IPS-NIHi11 (cell line): ENCODE data around the gene EYA3.
"Not testable (repeated sequence)": the region's sequence is repeated elsewhere in the genome, so short reads cannot be mapped to it uniquely, and the experiment has no call there.

Experiments used
- DNase-seq: peaks from one replicate; pipeline ENCODE4 v3.0.0; 2012; ENCODE audit warnings: mixed read lengths, low spot score

The EYA3 gene

DNA sequence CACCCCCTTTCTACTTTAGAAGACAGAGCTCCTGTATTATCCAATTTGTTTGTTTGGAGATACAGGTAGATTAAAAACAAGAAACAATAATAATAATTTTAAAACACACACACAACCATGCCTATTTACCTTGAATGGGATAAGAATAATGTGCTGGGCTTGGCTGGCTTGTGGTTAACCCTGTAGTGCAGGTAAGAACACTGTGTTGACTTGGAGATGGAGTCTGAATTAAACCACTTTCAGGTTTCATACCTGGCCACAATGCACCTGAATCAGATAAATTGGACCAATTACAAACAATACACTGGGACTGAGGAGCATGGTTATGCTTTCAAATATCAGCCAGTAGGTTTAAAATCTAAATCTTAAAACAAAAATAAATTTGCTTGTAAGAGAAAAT, 60.8 kb downstream of the EYA3 start:
- no peak for DNase-seq

DNA sequence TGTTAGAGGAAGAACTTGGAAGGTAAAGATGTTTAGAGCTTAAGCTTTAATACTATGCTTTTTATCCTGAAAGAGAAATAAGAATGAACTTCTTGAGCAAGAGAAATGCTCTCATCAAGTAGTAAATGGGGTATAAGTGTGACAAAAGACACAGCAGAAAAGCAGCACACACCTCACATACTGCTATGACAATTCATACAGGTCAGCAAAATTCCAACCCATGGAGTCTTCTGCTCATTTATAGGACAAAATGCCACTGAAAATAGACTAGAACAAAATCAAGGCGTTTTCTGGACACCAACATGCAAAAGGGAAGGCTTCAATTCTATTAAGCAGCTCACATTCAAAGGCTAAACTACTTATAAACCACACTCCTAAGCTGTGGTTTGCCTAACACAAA, 61.2 kb downstream of the EYA3 start:
- no peak for DNase-seq

DNA sequence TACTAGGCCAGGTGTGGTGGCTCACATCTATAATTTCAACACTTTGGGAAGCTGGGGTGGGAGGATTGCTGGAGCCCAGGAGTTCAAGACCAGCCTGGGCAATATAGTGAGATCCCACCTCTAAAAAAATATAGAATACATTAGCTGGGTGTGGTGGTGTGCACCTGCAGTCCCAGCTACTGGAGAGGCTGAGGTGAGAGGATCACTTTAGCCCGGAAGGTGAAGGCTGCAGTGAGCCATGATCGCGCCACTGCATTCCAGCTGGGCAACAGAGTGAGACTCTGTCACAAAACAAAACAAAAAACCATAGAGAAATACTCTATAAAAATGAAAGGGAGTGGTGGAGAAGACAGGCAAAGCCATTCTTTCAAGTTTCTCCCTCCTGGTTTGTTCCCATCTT, 62.1 kb downstream of the EYA3 start:
- no peak for DNase-seq

DNA sequence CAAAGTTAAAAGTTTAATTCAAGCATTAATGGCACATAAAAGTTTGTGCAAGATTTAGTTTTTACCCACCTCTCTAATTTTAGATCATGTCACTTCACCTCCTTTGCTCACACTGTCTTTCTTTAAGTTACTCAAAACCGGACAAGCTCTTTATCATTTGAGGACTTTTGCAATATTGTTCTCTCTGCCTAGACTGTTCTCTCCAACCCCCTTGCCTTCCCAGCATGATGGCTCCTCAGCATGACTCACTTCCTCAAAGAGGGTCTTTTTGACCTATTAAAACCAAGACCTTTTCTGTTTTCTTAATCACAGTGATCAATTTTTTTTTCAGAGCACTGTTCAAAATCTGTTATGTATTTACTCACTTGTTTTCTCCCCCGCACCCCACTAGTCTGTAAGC, 67.3 kb downstream of the EYA3 start:
- no peak for DNase-seq

DNA sequence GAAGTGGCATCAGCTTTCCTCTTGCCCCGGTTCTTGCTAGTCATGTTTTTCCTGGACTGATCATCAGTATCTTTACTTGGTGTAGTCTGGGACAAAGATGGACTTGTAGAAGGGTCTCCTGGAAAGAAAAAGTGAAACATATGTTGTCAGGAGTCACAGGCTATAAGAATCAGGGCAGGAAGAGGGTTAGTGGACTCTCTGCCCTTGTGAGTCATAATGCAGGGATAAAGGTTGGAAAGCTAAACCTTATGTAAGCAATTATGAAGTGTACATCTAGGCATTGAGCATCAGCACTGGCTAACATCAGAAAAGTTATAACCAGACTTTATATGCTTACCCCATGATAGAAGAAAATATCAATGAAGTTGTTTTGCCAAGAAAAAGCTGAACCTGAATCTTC, 77.4 kb downstream of the EYA3 start:
- no peak for DNase-seq

DNA sequence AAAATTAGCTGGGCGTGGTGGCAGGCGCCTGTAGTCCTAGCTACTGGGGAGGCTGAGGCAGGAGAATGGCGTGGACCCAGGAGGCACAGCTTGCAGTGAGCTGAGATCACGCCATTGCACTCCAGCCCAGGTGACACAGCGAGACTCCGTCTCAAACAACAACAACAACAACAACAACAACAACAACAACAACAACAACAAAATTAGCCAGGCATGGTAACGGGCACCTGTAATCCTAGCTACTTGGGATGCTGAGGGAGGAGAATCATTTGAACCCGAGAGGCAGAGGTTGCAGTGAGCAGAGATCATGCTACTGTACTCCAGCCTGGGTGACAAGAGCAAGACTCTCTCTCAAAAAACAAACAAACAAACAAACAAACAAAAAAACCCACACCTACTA, 85.3 kb downstream of the EYA3 start:
- not testable (repeated sequence) for DNase-seq

DNA sequence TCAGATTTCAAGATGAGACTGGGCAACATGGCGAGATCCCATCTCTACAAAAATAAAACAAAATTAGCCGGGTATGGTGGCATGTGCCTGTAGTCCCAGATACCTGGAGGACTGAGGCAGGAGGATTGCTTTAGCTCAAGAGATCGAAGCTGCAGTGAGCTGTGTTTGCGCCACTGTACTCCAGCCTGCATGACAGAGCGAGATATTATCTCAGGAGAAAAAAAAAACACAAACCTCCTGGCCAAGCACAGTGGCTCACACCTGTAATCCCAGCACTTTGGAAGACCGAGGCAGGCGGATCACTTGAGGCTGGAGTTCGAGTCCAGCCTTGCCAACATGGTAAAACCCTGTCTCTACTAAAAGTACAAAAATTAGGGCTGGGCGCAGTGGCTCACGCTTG, 85.8 kb downstream of the EYA3 start:
- no peak for DNase-seq

DNA sequence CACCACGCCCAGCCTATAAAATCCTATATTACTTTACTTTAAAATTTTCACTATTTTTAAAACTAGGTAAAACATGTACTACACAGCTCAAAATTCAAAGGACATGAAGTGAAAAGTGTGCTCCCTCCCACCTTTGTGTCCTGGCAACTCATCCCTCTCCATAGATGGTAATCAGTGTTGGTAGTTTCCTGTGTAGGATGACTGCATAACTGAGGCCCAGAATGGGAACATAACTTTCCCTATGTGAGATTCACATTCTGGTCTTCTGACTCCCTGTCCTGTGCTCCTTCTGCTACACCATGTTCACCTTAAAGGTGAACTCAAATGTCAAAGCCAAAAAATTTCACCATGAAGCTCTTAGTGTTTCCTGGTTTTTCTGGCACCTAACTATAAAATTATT, 89.4 kb downstream of the EYA3 start:
- DNase-seq: no peak

DNA sequence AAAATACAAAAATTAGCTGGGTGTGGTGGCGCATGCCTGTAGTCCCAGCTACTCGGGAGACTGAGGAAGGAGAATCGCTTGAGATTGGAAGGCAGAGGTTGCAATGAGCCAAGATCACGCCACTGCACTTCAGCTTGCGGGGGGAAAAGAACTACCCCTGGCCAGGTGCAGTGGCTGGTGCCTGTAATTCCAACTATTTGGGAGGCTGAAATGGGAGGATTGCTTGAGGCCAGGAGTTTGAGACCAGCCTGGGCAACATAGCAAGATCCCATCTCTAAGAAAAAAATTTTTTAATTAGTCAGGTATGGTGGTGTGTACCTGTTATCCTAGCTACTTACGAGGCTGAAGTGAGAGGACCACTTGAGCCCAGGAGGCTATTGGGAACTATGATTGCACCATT, 93.9 kb downstream of the EYA3 start:
- not testable (repeated sequence) for DNase-seq

DNA sequence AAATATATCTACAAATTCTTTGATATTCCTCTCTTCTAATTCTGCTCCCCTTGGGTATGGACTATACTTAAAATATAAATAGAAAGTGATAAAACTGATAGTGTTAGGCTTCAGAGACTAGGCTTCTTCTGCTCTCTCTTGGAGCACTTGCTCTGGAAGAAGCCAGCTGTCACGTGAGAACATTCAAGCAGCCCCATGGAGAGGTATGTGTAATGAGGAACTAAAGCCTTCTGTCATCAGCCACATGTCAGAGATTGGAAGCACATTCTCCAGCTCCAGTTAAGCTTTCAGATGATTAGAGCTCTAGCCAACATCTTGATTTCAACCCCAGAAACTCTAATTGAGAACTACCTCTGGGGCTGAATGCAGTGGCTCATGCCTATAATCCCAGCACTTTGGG, 94.3 kb downstream of the EYA3 start:
- no peak for DNase-seq

DNA sequence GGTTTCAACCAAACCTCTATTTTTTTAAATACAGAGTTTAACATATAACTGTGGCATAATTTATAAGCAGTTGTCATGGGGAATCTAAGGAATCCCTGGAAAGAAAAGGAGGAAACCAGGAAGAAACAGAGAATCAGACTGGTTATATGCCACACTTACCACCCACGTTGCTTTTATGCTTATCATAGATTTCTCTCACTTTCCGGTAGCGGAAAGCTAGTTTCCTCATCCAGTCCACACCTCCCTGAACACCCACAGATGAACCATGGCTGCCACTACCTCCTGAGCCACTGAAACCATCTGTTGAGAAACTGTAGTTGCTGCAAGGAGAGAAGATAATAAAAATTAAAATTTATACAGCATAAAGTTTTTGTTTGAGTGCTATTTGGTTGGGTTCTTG, 95.2 kb downstream of the EYA3 start:
- DNase-seq: no peak

DNA sequence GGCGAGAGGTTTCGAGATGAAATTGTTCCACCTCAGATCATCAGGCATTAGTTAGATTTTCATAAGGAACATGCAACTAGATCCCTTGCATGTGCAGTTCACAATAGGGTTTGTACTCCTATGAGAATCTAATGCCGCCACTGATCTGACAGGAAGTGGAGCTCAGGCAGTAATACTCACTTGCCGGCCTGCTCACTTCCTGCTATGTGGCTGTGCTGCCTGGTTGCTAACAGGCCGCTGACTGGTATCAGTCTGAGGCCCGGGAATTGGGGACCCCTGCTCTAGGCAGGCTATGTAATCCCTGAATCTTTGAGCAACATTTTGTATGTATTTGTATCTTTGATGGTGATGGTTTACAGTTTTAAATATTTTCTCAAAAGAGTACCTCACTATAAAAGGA, 96.1 kb downstream of the EYA3 start:
- no peak for DNase-seq

DNA sequence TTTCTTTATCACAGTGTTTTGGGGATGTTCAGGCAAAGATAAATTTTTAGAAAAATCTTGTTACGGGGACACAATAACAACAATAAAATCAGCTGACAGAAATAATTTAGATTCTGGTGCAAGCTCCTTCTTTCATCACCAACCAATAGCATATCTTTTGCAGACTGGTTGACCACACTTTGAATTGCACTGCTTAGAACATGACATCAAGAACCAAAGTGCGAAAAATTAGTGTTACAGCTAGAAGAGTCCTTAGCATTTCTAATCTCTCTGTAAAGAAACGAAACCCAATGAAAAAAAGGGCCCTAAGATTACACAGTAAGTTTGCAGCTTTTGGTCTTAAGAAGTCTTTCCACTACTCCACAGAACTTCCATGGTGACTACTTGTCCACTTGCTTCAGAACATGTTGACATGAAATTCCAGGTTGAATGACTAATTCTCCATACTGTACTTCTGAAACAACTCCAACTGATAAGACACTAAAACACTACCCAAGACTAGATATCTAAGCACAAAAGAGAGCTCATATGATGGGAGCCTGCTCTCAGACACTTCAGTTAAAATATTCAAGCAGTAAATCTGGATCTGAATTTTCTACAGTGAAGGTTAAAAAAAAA, 97.4 kb downstream of the EYA3 start:
- no peak for DNase-seq

DNA sequence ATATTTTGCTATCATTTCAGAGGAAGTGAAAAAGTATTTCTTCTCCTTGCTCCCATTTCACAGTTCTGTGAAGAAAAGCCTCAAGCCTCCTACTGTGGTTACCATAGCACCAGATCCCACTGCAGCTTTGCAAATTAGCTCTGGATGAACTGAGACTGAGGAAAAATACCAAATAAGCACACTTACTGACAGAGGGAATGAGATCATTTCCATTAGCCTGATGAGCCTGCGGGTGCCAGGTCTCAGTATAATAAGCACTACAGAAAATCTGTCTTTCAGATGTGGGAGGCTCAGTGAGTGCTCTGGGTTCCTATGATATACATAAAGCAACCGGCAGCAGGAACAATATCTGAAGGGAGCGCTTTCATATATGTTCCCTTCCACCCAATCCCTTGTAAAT, 107.3 kb downstream of the EYA3 start:
- DNase-seq: no peak

DNA sequence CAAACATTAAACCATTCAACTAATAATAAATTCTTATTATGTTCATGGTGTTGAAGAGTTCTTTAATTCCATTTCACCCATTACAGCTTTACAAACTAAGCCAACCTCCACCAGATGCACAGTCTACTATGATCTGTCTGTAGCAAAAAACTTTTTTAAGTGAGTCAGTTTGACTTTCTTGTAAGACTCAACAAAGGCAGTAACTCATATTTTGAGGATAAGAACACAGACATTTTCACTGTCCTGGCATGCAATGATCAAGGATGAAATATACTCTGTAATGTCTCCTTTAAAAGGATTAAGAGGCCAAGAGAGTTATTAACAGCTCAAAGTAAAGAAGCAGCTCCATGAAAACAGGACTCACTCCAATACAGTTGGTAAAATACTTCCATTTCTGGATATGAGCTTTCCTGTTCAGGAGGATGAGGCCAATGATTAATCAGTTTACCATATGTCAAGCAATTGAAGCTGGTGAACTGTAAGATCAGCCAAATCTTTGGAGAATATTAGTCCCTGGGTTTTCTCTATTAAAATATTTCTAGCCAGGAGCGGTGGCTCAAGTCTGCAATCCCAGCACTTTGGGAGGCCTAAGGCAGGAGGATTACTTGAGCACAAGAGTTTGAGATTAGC, 108.1 kb downstream of the EYA3 start:
- no peak for DNase-seq

DNA sequence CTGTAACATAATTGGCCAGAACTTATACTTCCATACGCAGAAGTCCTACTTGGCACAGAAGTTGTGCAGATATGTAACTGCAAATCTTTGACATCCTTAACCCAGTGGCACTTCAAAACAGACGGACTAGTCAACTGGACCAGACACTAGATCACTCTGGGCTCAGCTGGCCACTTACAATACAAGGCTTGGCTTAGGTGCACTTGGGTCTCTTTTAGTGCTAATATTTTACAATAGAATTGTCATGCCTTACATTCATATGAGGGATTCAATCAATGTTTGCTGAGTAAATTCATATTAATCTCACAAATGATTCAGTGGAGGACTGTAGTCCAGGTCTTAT, 108.6 kb downstream of the EYA3 start:
- DNase-seq: no peak

DNA sequence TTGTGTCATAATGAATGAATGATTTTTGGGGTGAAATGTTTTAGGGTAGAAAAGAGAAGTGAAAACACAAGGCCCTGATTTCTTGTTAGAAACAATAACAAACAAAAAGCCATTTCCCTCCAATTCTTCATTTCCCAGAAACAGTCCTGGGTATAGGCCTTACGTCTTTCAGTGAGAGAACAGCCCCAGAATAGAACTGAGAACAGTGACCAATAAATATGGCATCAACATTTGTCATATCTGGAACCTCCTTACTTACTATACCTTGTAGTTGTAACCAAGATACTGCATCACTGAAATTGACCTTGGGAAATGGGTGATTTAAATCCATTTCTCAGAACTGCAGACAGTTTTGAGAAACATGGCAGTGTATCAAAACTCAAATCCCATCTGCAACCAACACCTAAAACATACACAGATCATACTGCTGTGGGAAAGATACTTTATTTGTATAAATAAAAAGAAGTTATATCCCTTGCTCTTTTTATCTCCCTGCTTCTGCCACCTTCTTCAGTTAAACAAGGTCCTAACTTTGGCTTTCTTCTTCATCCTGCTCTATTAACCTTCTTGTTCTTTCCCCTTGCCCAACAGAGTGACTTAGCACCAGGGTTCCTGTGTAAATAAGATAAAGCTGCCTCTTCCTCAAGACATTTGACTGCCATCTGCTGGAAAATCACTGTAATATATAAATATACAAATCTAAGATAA, 109.1 kb downstream of the EYA3 start:
- peak; percentile 29 for DNase-seq

DNA sequence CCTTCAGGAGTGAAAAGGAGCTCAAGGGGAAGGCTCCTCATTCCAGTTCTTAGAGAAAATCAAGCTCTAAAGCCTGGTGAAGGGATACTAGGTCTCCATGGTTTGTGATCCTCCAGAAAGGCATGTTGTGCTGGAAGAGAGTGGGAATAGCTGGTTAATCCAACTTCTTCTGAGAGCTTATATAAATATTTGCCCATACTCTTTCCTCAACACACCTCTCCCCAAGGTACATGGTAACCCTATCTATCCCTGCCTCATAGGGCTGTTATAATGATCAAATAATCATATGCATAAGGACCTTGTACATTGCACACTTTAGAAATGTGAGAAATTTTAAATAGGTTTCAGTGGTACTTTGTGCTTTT, 114.0 kb downstream of the EYA3 start:
- no peak for DNase-seq

DNA sequence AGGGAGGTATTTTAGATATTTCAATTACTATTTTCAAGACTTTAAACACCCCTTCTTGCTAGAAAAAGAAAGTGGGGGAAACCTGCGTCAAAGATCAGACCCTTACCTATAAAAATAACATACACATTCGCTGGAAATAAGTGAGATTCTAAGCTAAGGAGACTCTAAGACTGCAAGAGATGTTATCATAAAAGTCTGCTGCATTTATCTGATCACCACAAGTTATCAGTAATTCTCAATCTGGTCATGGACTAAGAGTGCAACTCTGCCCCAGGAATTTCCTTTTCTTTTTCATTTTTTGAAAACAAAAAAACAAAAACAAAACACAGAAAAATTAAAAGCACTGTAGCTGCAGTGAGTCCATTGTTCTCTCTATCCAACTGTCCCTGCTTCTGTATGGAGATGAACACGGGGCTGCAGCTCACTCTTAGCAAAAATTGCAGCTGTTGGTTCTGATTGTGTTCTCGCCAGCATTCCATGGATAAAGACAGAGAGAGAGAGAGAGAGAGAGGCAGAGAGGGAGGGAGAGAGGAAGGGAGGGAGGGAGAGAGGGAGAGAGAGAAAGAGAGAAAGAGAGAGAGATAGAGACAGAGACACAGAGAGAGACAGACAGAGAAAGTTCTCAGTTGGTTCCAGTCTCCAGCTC, 114.5 kb downstream of the EYA3 start:
- DNase-seq: no peak

DNA sequence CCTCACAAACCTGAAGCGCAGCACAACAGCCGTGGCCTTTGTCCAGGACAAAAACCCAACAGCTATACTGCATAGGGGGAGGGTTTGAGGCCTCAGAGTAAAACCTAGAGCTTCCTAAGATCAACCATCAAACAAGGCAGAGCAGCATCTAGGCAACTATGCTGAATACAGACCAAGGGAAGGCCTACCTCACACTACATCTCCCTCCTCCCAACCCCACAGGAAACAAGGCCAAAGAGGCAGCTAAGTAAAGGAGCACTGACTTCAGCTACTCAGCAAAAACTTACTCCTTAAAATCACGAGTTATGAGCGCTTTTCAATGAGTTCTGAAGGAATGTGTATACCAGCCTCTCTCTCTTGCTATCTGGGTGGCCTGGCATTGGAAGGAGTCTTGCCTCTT, 116.3 kb downstream of the EYA3 start:
- no peak for DNase-seq

DNA sequence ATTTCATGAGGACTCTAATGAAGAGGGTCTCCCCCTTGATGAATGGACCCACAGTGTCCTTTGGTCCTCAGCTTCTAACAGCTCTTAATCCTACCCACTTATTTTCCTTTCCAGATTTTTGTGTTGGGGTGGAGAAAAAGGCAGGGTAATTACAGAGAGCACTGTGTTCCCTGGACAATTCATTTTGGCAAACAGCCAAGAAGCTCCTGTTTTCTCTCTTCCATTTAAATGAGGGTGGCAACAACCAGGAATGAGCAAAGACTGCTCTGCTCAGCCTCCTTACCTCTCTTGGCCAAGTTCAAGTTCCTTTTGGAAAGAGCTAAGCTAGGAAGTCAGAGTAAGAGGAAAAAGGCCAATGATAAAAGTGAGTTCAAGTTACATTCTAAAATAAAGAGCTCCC, 116.7 kb downstream of the EYA3 start:
- no peak for DNase-seq

DNA sequence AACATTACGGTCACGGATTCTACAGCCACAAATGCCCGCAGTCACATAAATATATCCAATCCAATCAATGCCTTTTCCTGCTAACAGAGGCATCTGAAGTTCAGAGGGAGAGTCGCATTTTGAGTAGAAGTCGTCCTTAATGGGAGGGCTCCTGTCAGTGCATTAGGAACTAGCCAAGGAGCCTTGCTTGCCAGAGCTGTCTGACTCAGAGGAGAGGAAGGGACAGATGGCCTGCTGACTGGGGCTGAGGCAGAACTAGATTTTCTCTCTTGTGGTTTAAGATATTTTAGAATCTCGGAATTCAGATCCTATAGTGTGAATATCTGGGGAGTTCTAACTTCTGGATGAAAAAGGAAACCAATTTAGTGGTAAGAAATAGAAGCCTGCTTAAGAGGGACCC, 118.0 kb downstream of the EYA3 start:
- DNase-seq: no peak

DNA sequence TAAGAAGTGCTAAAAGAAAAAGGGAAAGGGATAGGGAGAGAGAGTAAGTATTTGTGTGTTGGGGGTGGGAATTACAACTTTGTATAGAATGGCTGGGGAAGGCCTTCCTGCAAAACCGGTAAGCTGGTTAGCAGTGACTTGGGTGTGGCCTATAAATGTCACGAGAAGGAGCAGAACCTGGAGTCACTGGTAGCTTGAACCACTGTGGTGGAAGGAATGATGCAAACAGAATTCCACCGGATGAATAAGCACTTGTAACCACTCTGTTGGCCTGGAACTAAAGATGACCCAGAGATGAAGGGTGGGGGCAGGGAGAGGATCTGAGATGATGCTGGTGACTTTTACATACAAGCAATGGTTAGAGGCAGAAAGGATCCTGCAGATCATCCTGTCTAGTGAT, 119.7 kb downstream of the EYA3 start:
- no peak for DNase-seq
